Cardiac septum (tissue), 1 donor: ENCODE data around the gene CRTC2. TPM values are rescaled to one million over a fixed set of nuclear protein-coding genes. Genes with fewer than 3 reads are reported as not detected.

Experiments used
- DNase-seq: peaks from one replicate; pipeline ENCODE4 v3.0.0-alpha.2; 2020; ENCODE audit warnings: low spot score
- intact Hi-C: fragments of 100-400 bp; cut with DNase I; formaldehyde crosslinking; loops from one replicate; pipeline ENCODE4 v1.14.0; 2022
- total RNA-seq: library from RNA; stranded (reverse); fragmentation: NEBNext Ultra II Directional; extraction: Animal tissue kit (Norgen Biotek cat#: 25700); gene quantifications from one replicate; pipeline ENCODE4 v1.2.1, GENCODE V29; 2021
- donor health status: DM: no; HTN: no; CAD: no.

The CRTC2 gene
- total RNA-seq, 1 donor from 2014 or later, result 20.6 TPM

DNA sequence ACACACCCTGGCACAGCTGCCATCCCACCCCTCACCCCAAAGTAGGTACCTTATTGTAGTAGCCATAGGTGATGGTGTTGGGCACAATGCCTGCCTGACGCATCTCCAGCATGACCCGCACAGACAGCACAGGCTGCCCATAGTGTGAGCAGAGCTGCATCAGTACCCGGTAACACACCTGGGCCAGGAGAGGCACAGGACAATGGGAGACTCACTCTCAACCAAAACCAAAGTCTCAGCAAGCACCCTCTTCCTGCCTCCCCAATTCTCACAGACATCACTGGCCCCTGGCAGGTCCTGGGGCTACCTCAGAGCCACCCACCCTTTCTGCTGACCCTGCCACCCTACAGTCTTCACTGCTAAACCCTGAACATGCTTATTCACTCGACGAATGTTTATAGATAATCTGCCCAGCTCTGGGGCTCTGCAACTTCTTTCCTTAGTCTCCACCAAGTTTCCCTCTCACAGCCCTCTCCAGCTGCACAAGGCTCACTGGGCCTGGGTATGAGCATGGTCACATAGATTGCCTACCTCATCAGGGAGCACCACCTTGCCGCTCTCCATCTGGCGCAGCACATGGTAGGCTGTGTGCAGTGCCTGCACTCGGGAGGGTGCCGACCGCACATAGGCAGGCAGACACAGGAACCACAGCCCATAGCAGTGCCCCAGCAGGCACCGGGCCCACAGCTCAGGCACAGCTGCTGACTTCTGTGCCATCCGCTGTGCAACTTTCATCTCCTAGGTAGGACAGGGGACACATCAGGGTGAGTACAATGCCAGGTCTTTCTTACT, 22.2 kb downstream of the CRTC2 start:
- no peak for DNase-seq
- intact Hi-C loops, result no loop called here

DNA sequence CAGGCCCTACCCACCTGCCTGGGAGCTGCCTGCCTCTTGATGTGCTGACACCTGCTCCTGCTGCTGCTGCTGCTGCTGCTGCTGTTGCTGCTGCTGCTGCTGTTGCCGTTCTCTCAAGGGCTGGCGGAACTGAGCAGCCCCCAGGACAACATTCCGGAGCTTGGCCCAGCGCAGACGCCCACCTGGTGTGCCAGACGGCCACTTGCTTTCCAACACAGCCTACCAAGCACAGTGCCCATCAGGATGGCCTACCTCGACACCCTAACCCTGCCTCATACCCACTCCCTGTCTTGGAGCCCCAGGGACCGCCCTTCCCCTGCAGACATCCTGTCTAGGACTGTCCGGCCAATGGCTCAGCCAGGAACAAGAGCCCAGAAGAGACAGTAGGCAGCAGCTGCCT, 23.7 kb downstream of the CRTC2 start:
- intact Hi-C loops, result no loop called here
- peak; percentile 19 for DNase-seq

DNA sequence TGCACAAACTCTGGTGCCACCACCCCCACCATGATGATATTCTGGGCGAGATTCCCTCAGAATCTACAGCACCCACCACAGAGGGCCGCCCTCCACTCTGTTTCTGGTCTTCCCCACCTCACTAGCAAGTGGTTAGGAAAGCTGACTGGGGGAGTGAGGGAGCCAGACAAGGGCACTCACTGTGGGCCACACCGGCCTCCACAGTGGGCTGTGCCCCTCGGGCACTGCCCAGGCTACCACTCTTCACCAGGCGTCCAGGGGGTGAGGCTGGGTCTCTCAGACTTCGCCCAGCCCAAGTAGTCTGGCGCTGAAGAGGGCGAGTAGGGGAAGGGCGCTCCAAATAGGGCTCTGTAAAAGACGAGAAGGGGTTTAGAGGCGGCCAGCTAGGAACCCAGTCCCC, 24.5 kb downstream of the CRTC2 start:
- intact Hi-C loops, result no loop called here
- DNase-seq, result no peak

DNA sequence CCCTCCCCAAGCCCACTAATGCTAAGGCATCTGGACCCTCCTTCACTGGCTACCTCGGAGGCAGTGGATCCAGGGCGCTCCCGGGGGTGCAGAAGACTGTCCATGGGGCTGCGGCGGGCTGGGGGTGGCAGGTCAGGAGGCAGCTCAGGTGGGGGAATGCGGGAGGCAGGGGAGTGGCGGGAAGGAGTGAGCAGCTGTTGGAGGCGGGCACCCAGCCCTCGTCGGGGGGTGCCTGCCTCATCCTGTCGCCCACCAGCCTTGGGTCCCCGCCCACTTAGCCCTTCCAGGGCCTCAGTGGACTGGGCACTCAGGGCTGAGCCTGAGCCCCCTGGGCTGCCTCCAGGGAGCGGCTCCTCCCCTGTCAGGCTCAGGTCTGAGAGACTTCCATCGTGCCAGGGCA, 25.0 kb downstream of the CRTC2 start:
- no peak for DNase-seq
- intact Hi-C loops, result no loop called here

DNA sequence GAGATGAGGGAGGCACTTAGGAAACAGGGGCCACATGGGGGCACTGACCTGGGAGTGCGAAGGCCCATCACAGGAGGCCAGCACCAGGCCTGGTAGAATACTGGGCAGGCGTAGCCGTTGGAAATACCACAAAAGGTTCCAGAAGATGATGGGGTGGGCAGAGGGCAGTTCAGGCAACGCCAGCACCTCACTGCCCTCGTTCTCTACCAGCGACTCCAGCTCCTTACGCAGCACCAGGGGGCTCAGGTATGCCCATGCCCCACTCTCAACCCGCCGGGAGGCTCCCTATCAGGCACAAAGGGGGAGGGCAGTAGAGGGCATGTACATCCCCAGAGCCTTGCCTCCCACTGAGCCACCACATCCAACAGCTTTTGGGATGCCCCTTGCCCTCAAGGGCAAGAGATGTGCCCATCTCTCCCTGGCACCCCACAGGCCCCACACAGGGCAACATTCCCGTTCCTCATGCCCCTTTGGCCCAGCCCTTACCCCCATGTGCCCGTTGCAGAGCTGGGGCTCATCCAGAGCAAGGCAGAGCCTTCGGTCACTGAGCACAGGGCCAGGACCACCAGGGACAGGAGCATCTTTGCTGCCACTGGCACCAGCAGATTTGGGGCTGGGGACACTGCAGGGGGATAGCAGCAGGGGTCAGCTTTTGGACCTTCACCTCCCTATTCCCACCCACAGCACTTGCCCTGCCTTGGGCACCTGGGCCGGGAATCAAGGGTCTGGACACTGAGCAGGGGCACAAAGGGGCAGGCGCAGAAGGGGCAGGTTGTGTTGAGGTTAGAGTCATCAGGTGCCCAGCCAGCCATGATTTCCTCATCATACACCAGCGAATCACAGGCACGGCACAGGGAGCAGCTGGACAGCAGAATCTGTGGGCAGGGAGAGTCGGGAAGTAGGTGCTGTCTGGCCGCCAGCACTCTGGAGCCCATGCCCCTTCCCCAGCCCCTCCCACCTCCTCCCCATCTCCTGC, 26.0 kb downstream of the CRTC2 start:
- no peak for DNase-seq
- intact Hi-C loops, result no loop called here

DNA sequence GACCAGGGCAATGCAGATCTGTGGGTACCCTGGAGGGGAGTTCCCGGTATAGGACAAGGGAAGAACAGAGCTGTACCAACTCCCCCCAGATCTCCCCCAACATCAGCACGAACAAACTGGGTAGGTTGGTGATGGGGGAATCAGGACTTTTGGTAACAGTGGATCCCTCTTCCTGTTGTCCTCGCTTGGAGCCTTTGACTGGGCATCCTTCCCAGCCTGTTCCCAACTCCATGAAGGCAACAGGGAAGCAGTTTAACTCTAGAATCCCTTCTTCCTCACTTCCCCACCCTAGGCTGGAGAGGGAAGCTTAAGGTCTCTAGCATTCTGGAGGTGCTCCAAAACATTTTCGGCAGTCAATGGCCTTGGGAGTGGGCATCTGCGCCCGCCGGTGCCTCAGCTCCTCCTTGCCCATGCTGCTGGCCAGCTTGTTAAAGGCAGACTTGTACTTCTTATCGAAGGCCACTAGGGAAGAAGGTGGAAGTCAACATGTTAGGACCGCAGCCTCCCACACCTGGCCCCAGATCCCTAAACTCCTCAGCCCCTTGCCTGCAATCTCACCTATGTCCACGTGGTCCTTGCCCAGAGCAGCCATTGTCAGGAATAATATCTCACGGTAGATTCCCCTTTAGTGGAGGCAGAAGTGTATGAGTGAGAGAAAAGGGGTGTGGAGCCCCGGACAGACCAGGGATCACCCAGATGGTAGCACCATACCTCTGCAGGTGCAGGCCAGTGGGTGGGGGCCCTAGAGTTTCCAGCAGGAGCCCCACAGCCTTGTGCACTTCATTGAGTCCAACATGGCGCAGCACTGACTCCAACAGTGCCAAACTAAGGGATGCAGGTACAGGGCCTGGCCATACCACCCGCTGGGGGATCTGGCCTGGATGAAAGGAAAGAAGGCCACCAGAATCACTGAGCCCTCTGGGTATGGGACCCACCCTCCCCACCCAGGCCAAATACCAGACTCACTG, 28.1 kb downstream of the CRTC2 start:
- intact Hi-C loops, result no loop called here
- DNase-seq, result peak; percentile 43

DNA sequence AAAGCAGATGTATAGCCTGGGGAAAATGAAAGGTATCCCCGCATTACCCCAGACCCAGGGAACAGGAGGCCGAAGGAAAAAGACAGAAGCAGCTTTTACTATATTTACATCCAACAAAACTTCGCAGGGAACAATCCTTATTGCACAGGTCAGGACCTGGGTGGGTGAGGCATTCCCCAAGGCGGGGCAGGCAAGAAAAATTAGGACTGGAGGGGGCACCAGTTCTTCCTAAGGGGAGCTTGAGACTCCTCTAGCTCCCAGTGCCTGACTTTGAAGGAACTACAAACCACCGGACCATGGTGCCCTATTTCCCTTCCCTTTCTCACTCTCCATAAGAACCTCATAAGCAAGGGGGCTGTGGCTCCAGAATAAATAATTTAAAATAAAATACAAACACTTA, 29.0 kb downstream of the CRTC2 start:
- DNase-seq, result peak; percentile 43
- intact Hi-C loops, result no loop called here

DNA sequence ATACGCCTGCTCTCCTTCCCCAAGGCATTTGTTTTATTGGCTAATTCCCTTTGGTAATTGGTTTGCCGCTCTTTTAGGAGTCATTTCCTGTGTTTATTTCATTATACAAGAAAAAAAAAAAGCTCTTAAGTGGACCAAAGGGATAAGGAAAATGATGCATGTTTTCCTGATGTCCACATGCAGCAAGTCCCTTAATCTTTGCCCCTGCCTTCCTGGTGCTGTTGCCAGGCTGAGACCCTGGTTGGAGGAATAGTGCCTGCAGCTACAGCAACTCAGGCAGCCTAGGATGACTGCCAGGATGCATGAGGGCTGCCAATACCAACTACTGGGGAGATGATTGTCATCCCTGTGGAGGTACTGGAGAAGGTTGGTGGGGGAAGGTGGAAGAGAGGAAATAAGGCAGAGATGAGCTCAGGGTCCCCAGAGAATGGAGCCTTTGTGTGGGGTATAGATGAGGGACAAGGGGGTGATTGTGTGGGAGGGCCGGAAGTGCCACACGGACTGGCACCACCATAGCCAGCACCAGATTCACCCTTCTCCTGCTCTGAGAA, 29.5 kb downstream of the CRTC2 start:
- intact Hi-C loops, result no loop called here
- DNase-seq, result peak; percentile 31

DNA sequence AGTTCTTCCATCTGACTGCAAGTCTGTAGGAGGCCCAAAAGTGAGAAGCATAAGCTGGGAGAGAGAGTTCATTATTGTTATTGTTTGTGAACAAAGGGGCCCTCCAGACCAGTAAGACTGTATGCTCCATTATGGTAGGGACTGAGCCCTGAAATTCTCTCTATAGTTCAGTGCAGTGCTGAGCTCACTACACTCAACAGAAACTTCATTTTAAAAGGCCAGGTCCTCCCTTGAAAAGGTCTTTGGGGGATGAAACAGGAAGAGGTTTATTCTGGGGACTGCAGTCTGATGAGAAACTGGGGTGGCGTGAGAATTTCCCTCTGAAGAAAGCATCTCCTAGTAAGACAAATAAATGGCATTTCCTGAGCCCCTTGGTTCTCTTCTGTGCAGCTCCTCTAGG, 30.2 kb downstream of the CRTC2 start:
- DNase-seq, result peak; percentile 17
- intact Hi-C loops, result no loop called here

DNA sequence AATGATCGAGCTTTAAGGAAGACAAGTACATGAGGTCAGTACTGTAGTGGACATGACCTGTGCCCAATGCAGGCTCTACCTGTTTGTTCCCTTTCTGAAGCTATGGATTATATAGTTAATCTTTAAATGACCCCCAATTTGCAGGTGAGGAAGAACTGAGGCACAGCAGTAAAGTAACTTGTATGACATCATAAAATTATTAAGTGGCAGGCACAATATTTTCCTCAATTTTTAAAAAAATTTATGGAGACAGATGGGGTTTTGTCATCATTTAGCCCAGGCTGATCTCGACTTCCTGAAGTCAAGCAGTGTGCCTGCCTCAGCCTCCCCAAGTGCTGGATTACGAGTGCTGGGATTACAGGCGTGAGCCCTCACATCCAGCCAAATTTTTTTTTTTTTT, 32.0 kb downstream of the CRTC2 start:
- no peak for DNase-seq

DNA sequence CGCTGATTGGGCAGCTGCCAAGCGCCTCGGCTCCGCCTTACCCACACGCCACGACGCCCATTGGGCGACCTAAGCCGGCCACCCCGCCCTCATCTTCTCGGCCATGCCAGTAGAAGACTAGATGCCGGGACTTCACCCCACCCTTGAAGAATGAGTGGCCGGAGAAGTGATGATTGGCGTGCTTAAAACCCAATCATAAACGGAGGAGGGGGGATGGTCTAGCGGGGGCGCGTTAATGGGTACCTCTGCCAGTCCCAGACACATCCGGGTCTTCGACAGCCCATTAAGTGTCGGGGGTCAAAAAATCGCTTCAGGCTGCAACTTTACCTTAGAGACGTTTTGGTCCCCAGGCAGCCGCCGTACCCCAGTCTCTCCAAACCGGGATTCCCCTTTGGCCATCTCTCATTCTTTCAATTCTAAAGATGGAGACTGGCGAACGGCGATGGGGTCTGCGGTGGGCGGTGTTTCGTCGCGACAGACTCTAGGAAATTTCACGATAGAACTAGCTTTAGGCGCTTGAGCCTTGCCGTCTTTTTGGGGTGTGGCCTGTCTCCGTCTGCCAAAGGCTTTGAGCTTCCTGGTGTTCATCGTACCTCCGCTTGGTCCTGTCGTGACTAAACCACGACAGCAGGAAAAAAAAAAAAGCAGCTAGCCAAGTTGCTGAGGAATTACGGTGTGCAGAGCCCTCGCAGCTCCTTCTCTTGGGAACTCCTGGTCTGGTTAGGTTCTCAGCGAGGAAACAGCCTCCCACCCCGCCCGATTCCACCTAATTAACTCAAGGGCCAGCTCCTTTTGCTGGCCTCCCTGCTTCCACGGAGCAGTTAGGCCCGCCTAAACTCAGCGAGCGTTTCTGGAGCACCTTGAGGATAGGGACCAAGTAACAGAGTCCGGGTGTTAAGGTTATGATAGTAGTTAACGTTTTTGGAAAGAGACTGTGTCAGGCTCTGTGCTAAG, 35.2 kb downstream of the CRTC2 start, which contains the start of gene GATAD2B:
Gene GATAD2B, minus strand, starts transcription at position 1 of the 954 bp plus-strand sequence. CDS start 94,625 bp downstream, outside the sequence.
- intact Hi-C loops, result loop anchor here (2.0 to 5.0 kb wide), 2 partner anchors 42 to 101 kb away; no protein-coding TSS in a partner anchor

More for the DNA sequence above, 32.0 kb downstream of the CRTC2 start:
- intact Hi-C loops, result no loop called here

DNA sequence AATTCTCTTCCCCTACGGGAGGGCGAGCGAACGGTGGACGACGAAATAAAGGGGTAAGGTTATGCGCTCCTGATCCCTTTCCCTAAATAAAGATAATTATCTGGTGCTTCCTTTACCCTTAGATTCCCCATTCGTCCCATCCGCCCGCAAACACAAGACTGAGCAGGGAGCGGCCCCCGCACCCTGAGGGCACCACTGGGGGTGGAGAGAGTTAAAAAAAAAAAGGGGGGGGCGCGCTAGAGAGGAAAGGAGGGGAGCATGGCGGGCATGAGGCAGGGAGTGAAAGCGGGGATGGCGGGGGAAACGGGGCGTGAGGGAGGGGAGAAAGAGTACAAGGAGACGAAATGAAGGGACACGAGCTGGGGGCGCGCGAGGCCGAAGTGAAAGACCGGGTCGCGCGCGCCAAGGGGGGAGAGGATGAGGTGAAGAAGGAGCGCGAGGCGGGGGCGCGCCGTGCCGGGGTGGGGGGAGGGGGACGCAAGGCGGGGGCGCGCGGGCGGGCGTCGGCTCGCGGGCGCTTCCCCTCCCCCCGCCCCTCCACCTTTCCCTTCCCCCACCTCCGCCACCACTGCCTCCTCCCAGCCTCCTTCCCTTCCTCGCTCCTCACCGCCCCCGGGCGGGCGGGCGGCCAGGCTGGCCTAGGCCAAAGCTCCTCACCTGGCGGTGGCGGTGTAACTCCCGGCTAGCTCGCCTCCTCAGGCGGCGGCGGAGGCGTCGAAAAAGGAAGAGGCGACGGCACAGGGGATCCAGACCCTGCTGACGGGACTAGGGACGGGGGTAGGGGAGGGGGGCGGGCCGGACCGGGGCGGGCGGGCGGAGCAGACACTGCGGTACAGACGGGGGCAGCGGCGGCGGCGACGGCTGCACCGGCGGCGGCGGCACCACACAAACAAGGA, 36.1 kb downstream of the CRTC2 start:
- intact Hi-C loops, result loop anchor here (2.0 to 5.0 kb wide), 2 partner anchors 42 to 100 kb away; no protein-coding TSS in a partner anchor

More for the DNA sequence above, 35.2 kb downstream of the CRTC2 start, which contains the start of gene GATAD2B:
- DNase-seq, result peak; percentile 100

DNA sequence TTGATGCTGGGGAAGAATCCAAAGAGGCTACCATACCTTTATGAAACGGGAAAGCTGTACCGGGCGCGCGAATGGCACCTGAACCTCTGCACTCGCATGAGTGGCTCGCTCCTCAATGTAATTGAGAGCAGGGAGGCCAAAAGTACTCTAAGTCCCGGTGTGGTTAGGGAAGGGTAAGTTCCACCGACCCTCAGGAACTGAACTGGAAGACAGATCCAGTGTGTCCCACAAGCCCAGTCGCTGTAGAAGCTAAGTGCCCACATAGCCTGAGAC, 36.7 kb downstream of the CRTC2 start:
- peak; percentile 53 for DNase-seq

More for the DNA sequence above, 36.1 kb downstream of the CRTC2 start:
- no peak for DNase-seq

DNA sequence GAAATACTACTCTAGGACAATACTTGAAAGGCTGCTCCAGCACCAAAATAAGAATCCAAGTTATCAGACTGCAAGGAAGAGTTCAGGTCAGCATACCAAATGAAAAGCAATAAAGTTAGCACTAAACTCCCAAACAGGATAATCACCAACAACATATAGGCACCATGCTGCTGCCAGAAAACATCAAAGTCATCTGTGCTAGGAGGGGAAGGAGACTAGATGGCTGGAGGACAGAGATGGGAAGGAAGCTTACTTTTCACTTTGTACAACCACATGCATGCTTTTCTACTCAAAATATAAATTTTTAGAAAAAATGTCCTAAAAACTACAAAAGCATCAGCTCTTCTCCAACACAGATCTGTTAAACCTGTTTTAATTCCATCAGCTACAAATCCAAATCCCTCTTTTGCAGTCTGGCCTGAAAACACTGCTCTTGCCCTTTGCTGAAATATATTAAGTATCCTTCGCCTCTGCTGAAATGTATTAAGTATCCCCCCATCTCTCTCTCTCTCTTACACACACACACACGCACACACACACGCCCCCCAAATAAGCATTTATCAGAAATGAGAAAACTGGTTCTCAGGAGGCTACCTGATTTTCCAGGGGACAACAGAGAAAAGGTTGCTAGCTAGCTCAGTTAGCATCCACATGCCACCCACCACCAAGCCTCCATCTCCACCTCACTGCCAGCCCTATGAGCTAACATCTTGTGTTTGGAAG, 37.2 kb downstream of the CRTC2 start:
- DNase-seq, result no peak
- intact Hi-C loops, result loop anchor here (5.0 kb wide), 1 partner anchor 99 kb away; no protein-coding TSS in a partner anchor

More for the DNA sequence above, 36.7 kb downstream of the CRTC2 start:
- intact Hi-C loops, result loop anchor here (2.0 to 5.0 kb wide), 2 partner anchors 41 to 99 kb away; no protein-coding TSS in a partner anchor

DNA sequence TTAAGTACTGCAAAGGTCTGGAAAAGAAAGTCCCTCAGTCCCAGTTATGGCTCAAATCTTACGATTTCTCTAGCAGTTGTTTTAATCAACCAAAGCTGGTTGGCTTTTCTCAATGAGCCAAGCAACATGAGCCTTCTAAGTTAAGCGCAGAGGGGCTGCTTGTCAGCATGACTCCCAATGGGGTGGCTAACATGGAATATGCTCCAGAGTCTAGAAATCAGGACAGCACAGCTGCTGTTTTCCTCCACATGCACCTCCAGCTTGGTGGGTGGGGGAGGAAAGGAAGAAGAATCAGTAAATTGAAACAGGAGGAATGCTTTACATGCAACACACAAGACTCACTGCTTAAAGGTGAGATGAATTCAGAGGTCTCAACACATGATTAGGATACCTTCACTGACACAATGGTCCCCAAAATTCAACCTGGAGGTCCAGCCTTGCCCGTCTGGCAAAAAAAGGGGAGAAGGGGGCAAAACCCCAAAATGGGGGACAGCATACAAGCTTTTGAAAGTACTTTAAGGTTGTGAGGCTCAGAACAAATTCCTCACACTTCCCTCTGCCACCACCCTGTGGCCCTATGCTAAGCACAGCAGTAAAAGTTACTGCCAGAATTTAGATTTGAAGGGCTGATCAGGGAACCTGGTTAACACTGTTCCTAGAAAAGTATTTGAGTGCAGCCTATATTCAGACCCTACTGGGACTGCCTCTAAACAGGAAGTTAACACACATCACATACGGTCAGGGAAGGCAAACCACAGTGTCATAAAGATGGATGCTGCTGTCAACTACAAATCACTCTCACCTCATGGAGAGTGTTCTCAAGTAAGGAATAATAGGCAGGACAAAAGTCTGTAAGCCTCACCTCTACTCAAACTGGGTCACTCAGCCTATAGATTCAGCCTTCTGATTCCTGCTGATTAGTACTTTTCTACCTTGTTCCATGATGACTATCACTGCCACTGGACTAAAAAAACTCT, 38.2 kb downstream of the CRTC2 start:
- intact Hi-C loops, result loop anchor here (5.0 kb wide), 1 partner anchor 98 kb away; no protein-coding TSS in a partner anchor
- DNase-seq, result peak; percentile 24
